Inferior parietal cortex (tissue), 1 donor: ENCODE data around the gene MAP7.
"Not testable (repeated sequence)": the region's sequence is repeated elsewhere in the genome, so short reads cannot be mapped to it uniquely, and the experiment has no call there.

Experiments used
- DNase-seq: peaks from one replicate; pipeline ENCODE4 v3.0.0-alpha.2; 2016; ENCODE audit errors: extremely low spot score

Gene MAP7

GRCh38 chr6:136468711-136469110 is 81.5 kb downstream of the MAP7 start:
- peak; percentile 81 for DNase-seq

- DNase-seq: no peak
Observed at GRCh38 chr6:136467186-136467585, 83.0 kb downstream of the MAP7 start.

DNA sequence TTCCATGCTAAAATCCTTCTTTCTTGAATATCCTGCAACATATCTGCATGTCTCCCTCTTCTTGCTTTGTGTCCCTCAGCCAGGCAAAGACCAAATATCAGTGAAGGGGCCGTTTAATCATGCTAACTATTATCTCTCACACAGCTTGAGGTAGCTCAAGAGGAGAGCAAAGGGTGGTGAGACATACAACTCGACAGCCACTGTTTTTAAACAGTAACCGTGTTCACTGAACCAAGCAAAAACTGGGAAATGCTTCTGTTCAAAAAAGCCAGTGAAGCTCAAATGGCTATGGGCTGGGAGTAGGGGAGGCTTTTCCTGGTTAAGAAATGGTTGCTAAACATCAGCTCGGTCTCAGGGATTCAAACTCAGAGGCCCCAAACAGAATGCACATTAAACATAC is 83.4 kb downstream of the MAP7 start:
- DNase-seq: no peak

DNA sequence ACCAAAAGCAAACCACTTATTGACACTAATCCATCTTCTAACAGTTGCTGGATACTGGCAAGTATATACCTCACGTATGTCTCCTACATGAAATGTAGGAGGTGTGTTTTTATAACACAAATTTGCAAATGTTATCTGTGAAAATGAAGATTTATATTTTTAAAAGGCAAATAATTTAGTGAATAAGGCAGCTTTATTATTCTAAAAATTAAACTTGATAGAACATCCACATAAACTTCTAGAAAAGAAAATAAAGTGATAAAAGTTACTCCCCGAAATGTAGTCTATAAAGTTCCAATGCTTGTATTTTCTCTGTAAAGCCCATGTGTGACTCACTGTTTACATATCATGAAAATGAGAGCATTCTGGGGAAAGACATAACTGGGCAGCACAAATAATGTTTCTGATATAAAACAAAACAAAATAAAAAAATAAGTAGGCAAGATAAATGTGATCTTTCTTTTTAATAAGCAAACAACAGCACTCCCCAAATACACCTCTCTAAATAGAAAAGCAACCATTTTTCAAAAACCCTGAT is 84.4 kb downstream of the MAP7 start:
- no peak for DNase-seq

DNA sequence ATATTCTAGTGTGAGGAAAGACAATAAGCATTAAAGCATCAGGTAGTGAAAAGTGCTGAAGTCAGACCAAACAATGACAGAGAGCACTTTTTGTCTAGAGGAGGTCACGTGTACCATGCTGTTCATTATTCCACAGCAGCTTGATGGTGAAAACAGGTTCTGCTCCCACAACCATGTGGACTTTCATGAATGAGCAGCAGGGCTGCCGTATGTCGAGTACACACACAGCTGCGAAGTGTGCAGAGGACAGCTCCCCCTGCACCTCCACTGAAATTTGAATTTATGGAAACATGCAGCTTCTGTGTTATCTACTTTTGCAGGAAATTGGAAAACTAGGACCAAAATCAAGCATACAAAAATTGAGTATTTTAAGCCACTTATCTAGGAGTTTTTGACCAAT is 85.3 kb downstream of the MAP7 start:
- no peak for DNase-seq

GRCh38 chr6:136464148-136464547 is 86.1 kb downstream of the MAP7 start:
- no peak for DNase-seq

DNA sequence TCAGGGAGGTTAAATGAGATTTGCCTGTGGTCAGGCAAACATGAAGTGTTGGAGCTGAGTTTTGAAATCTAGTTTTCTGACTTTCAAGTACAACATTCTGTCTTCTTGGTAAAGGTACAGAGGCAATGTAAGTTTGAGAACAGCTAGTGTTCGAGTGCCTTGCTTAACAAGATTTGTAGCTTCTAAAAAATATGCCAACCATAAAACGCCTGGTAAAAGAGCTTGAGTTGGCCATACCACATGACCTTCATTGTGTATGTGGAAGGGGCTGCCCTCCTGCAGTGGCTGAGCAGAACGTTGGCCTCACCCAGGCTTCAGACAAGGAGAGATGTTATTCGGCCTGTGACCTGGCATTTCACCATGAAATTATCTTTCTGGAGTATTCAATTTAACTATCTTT is 86.5 kb downstream of the MAP7 start:
- no peak for DNase-seq

GRCh38 chr6:136446579-136447187 is 103.5 kb downstream of the MAP7 start:
- no peak for DNase-seq

- no peak for DNase-seq
Observed at GRCh38 chr6:136446145-136446544, 104.1 kb downstream of the MAP7 start.

DNA sequence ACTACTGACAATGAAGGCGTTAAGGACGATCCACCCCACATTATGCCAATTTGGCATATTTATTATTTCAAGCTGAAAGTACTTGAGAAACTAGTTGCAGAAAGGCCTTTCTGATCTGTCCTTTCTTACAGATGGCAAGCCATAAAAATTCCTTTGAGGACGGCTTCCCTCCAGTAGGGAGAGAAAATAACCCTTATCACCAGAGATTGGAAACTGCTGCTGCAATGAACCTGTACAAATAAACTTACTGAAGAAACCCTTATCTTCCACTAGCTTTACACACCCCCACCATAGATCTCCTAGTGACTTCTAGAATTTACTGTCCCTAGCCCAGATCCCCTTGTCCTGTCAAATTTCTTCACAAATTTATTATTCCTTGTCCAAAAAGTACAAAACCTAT is 105.2 kb downstream of the MAP7 start:
- peak; percentile 20 for DNase-seq

GRCh38 chr6:136440203-136440602 is 110.0 kb downstream of the MAP7 start:
- no peak for DNase-seq

- no peak for DNase-seq
Observed at GRCh38 chr6:136439514-136440190, 110.6 kb downstream of the MAP7 start.

DNA sequence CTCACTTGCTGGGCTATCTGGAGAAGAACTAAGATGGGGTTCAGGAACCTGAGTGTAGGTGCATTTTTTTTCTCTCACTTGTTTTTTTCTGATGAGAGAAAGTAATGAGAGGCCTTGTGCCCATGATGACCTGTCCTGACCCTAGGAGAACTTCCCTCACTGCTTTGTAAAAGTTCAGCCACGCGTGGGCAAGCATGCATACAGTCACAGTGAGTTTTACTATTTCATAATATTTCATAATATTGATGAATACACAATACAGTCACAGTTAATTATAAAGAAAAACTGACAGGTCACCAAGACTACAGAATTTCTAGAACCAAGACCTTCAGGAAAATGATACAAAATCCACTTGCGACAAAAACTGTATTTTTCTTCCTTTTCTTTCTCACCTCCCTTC is 111.8 kb downstream of the MAP7 start:
- DNase-seq: no peak

DNA sequence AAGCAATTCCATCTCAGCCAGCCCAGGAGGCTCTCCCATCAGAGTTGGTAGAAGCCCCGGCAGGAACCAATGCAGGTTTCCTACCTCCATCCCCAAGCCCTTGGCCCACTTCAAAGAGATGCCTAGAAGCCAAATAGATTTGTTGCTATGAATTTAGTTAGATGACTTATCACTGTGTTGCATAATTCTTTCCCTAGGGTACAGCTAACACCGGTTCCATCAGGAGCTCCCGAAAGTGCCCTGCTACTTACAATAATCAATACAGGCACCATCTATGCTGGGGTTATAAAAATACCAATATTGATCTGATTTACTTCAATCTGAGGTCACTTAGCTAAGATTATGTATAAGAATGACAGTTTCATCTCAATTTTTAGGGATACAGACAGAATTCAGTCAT is 113.0 kb downstream of the MAP7 start:
- no peak for DNase-seq

DNA sequence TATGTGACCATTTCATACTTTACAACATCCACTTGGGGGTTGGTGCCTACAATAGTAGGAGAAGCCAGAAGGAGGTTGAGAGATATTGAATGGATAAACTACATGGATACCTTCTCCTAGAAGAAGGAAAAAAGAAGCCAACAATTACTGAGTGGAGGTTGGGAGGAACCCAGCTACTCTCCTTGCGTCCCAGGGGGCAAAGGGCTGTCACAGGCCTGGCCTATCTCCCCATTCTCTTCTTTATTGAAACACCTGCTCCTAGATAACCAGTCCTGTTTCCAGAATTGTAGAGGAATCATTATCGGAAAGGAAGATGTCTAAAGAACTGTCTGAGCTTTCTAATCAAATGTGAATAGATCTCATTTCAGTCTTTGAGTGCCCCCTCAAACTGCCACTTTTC is 115.1 kb downstream of the MAP7 start:
- DNase-seq: no peak

- not testable (repeated sequence) for DNase-seq
Observed at GRCh38 chr6:136431306-136431705, 118.9 kb downstream of the MAP7 start.

GRCh38 chr6:136429264-136430065 is 120.8 kb downstream of the MAP7 start:
- no peak for DNase-seq

DNA sequence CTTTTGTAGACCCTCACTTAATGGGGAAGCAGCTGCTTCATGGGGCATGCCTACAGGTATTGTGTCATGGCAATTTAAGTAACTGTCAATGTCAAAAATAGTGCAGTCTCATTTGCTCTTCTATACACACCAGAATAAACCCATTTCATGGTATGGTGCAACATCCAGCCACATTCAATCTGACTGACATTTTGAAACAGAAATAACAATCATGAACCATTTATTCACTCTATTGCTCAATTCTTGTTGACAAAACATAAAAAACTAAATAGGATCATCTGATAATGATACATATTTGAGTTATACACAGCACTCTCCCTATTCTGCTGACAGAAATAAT is 122.9 kb downstream of the MAP7 start:
- DNase-seq: no peak

DNA sequence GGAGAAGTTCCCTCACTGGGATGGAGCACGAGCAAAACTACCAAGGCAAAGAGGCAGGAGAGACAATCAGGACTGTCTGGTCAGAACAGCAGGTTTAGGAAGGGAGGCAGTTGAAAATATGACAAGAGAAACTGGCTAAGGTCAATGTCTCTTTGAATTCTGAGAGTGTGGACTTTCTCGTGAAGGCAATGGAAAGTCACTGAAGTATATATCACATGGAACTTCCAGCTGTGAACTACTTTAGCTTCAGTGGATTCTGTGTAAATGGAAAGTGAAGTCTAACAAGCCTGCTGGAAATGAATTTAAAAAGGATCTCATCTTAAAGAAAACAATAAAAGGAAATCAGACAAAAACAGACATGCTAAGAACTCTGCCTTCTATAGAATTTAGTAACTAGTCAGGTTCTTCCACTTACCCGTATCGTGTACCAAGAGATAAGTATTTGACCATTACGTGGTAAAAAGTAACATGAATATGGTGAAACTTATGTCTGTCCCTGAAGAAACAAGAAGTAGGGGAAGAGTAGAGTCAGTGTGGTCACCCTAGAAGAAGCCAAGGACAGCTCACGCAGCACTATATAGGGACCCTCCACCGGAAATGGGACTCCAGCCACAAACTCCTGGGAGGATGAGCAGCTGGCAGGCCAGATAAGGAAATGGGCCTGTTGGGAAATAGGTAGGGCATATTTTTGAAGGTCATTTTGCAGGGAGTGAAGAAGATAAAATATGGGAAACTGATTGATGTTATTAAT is 123.4 kb downstream of the MAP7 start:
- no peak for DNase-seq

- no peak for DNase-seq
Observed at GRCh38 chr6:136425793-136426192, 124.4 kb downstream of the MAP7 start.

- no peak for DNase-seq
Observed at GRCh38 chr6:136424901-136425300, 125.3 kb downstream of the MAP7 start.

- DNase-seq: no peak
Observed at GRCh38 chr6:136424450-136424849, 125.8 kb downstream of the MAP7 start.
